Omental fat pad (tissue), 4 donors: Measurements from ENCODE around the gene ABCA13. TPM values are rescaled to one million over a fixed set of nuclear protein-coding genes. Genes with fewer than 3 reads are reported as not detected.

Source experiments
- ATAC-seq: fragments of 150-250 bp; one replicate; pipeline ENCODE4 v1.9.1; 2016; ENCODE audit warnings: mild to moderate bottlenecking, moderate library complexity; ENCODE audit not compliant: low FRiP score
- DNase-seq: peaks from one replicate; pipeline ENCODE4 v3.0.0-alpha.2; 2019; ENCODE audit warnings: low spot score
- total RNA-seq, 4 donors: library from RNA; depleted of rRNA; stranded (reverse); fragments of >200 nt; gene quantifications; one replicate each; pipeline ENCODE4 v1.1.0, GENCODE V29; 2016
- TF ChIP-seq, protein P1 (sequence below), 3 donors: fragments of 450-650 bp; IDR thresholded peaks; one replicate each; pipeline ENCODE4 v1.5.1; 2016 to 2017; ENCODE audit warnings: antibody characterized with exemption in 3 of 3, mild to moderate bottlenecking in 3 of 3, moderate library complexity in 2 of 3

ABCA13 gene
- total RNA-seq, 4 donors from 2014 or later: 0.13 to 0.37 (median 0.16) TPM; not detected in 1

DNA sequence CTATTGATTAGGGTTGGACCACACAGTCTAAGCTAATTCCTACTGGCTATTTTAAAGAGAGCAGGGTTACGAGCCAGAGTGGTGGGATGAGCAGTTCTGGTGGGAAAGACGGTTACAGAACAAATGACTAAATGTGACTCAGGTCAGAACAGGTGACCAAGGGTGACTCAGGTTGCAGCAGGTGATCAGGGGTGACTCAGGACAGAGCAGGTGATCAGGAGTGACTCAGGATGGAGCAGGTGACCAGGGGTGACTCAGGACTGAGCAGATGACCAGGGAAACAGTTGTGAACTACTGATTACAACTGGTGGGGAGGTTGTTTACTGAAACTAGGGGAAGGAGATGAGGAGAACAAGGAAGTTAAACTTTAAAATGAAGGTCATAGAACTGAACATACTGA, 366.3 kb downstream of the ABCA13 start:
- TF ChIP-seq, protein P1, sequence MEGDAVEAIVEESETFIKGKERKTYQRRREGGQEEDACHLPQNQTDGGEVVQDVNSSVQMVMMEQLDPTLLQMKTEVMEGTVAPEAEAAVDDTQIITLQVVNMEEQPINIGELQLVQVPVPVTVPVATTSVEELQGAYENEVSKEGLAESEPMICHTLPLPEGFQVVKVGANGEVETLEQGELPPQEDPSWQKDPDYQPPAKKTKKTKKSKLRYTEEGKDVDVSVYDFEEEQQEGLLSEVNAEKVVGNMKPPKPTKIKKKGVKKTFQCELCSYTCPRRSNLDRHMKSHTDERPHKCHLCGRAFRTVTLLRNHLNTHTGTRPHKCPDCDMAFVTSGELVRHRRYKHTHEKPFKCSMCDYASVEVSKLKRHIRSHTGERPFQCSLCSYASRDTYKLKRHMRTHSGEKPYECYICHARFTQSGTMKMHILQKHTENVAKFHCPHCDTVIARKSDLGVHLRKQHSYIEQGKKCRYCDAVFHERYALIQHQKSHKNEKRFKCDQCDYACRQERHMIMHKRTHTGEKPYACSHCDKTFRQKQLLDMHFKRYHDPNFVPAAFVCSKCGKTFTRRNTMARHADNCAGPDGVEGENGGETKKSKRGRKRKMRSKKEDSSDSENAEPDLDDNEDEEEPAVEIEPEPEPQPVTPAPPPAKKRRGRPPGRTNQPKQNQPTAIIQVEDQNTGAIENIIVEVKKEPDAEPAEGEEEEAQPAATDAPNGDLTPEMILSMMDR (IDR thresholded peaks at IDR 0.05): no peak
- DNase-seq (no peak), ATAC-seq (no peak)

DNA sequence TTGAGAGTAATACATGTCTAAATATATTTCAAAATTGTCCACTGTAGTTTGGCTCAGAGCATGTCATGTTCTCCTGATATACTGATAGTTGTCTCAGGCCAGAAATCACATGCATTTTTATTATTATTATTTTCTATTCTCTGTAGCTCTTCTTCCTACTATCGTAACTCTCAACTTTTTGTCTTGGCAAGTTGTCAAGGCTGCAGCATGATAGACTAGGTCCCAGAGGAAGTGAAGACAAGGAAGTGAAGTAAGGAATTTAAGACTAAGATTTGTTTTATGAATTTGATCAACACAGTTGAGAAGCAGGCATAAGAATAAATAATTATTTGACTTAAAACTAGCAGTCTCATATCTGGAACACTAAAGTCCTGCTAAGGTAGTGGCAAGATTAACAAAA, 369.5 kb downstream of the ABCA13 start:
- TF ChIP-seq, protein P1 (IDR thresholded peaks at IDR 0.05): no peak
- ATAC-seq (no peak), DNase-seq (no peak)

DNA sequence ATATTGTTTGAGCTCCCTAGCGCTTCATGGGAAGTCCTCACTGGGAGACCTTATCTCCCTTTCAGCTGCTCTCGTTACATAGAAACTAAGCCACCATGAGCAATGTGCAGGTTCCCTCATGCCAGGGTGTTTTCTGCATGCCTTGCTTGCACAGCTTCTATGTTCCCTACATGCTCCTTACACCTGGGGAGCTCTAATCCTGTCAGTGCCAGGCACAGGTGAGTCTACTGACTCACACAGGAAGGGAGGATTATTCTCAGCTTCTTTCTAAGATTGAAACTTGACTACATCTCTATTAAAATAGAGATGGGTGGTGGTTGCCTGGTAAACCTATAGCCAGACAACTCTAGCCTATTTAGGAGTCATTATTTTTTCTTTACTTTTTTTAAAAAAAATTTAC, 377.4 kb downstream of the ABCA13 start:
- ATAC-seq (no peak), DNase-seq (no peak)
- TF ChIP-seq, protein P1 (IDR thresholded peaks at IDR 0.05): no peak

DNA sequence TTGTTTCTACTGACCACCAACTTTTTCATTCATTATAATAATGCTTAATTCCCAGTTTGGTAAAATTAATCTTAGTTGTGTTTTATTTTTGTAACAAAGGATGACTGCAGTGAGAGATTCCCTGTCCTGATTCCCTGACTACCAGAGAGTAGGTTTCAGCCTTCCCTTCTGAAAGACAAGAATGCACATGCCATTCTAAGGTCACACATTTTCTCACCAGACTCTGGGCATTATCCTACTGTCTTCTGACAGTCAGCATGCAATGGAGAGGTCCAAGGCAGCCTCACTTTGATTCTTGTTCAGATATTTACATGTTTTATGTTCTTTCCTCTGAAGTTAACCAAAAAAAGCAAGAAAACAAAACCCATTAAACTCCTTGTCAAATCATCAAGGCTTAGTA, 380.4 kb downstream of the ABCA13 start:
- ATAC-seq (no peak), DNase-seq (no peak)
- TF ChIP-seq, protein P1 (IDR thresholded peaks at IDR 0.05): no peak

DNA sequence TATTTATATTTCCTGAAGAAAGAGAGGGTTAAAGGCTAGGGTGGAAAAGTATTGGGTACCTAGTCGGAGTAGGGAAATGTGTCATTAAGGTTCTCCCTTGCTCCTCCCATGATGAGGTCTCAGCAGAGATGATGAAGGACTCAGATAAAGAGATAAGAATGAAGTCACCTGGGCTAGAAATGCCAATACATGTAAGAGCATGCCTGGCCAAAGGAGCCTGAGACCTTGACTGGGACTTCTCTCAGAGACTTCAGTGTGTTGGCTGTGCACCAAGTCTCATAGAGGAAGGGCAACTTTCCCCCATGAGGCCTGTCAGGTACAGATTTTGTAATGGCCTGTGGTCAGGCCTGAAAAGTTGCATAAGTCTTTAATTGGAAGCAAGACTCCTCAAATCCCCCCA, 392.1 kb downstream of the ABCA13 start:
- TF ChIP-seq, protein P1 (IDR thresholded peaks at IDR 0.05): no peak

DNA sequence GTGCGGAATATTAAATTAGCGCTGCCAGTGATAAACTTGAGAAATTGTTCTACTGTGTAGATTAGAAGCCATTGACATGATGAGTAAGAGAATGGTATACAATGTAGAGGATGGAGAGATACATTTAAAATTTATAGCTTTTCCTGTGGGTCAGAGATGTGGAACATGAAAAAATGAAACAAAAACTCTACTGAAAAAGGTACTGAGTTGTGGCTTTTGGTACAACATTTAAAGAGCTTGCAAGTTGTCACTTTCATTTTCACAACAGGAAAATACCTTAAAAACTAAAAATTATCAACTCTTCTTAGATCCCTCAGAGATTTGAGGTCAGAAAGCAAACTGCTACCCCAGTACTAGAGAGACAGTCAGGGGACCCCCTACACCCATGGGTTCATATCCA, 404.3 kb downstream of the ABCA13 start:
- DNase-seq: no peak
- TF ChIP-seq, protein P1 (IDR thresholded peaks at IDR 0.05): no peak
- no peak for ATAC-seq

More for the DNA sequence above, 392.1 kb downstream of the ABCA13 start:
- DNase-seq (no peak), ATAC-seq (no peak)

DNA sequence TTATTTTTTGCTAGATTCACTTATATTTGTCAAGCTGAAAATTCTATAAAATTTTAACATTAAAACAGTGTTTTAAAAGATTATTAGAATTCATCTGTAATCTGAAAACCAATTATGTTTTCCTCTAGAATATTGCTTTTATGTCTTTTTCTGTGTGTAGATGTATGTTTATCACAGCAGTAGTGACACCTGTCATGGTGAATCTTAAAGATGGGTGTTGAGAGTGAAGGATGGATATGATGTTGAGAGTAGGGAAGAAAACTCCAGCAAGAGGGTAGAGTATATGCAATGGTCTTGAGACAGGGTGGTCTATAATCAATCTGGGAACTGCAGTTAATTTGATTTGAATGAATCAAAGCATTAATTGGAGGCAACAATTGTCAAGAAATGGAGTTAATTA, 416.2 kb downstream of the ABCA13 start:
- ATAC-seq: no peak
- no peak for DNase-seq
- TF ChIP-seq, protein P1 (IDR thresholded peaks at IDR 0.05): no peak
